SK-N-SH (cell line): Measurements from ENCODE around the gene SUFU. TPM values are rescaled to one million over a fixed set of nuclear protein-coding genes. Genes with fewer than 3 reads are reported as not detected.

Source experiments
- CTCF ChIA-PET: fragments of 300-600, 350-600 bp; formaldehyde crosslinking; extraction: SDS; loops from one replicate; lab custom pipeline; 2021; lab: Yijun Ruan, JAX
- POLR2A ChIA-PET: fragments of 350-600 bp; sonication (Branson Sonifier 250); formaldehyde crosslinking; extraction: SDS; loops from one replicate; lab custom pipeline; 2020; ENCODE audit warnings: antibody characterized with exemption, inconsistent platforms; lab: Yijun Ruan, JAX
- DNase-seq: peaks from one replicate; pipeline ENCODE4 v3.0.0; 2012
- H2AFZ ChIP-seq: fragments of 200-600 bp; sonication (generic); 2 replicates; pipeline ENCODE4 v1.8.1; 2016; ENCODE audit warnings: antibody characterized with exemption, mild to moderate bottlenecking, low read depth
- H3F3A ChIP-seq: fragments of 200-600 bp; sonication (generic); replicated peaks from 2 replicates; pipeline ENCODE3; 2016; ENCODE audit warnings: antibody characterized with exemption, mild to moderate bottlenecking; ENCODE audit not compliant: insufficient read depth
- H3K27ac ChIP-seq, 2 experiments: fragments of 200-500 bp in 1 of 2; fragments of 200-600 bp in 1 of 2; sonication (Bioruptor generic) in 1 of 2; sonication (generic), shearing (Covaris generic) in 1 of 2; 2 replicates each; pipeline versions ENCODE4 v1.5.1 to v1.6.1; 2014 to 2016; ENCODE audit warnings: low read depth in 2 of 2, inconsistent platforms in 1 of 2, low read length in 1 of 2, mild to moderate bottlenecking in 1 of 2, mixed read lengths in 1 of 2
- H3K27me3 ChIP-seq: fragments of 200-600 bp; sonication (generic), shearing (Covaris generic); 2 replicates; pipeline ENCODE4 v1.6.1; 2016; ENCODE audit warnings: mixed run types; ENCODE audit not compliant: insufficient read depth
- H3K36me3 ChIP-seq, 2 experiments: fragments of 200-500 bp in 1 of 2; fragments of 200-600 bp in 1 of 2; sonication (Bioruptor generic) in 1 of 2; sonication (generic) in 1 of 2; replicated peaks in 1 of 2; 2 replicates each; pipeline versions ENCODE3 to v1.5.1; 2014 to 2016; ENCODE audit warnings: low read length in 1 of 2, mild to moderate bottlenecking in 1 of 2; ENCODE audit not compliant: insufficient read depth in 2 of 2, control insufficient read depth in 1 of 2
- H3K4me1 ChIP-seq, 2 experiments: fragments of 200-500 bp in 1 of 2; fragments of 200-600 bp in 1 of 2; sonication (Bioruptor generic) in 1 of 2; sonication (generic), shearing (Covaris generic) in 1 of 2; 2 replicates each; pipeline versions ENCODE4 v1.5.1 to v1.6.1; 2014 to 2016; ENCODE audit warnings: low read depth in 1 of 2, low read length in 1 of 2, mixed run types in 1 of 2; ENCODE audit not compliant: insufficient read depth in 2 of 2, control insufficient read depth in 1 of 2
- H3K4me2 ChIP-seq: fragments of 200-600 bp; sonication (generic), shearing (Covaris generic); 2 replicates; pipeline ENCODE4 v1.6.1; 2017; ENCODE audit warnings: mixed run types
- H3K4me3 ChIP-seq, 2 experiments: fragments of 200-500 bp in 1 of 2; fragments of 200-600 bp in 1 of 2; sonication (Bioruptor generic) in 1 of 2; sonication (generic), shearing (Covaris generic) in 1 of 2; 2 replicates each; pipeline versions ENCODE4 v1.5.1 to v1.8.1; 2014 to 2016; ENCODE audit warnings: low read depth in 2 of 2, inconsistent platforms in 1 of 2, low read length in 1 of 2, mild to moderate bottlenecking in 1 of 2, mixed read lengths in 1 of 2, moderate library complexity in 1 of 2
- H3K79me2 ChIP-seq: fragments of 200-600 bp; sonication (generic); 2 replicates; pipeline ENCODE4 v1.8.1; 2017; ENCODE audit warnings: mild to moderate bottlenecking; ENCODE audit not compliant: insufficient read depth
- H3K9ac ChIP-seq: fragments of 200-600 bp; sonication (generic); 2 replicates; pipeline ENCODE4 v1.6.1; 2017; ENCODE audit warnings: mixed run types
- H3K9me2 ChIP-seq: fragments of 200-600 bp; sonication (generic); 2 replicates; pipeline ENCODE4 v1.6.1; 2017; ENCODE audit warnings: mixed run types
- H3K9me3 ChIP-seq: fragments of 200-600 bp; sonication (generic); 2 replicates; pipeline ENCODE4 v1.6.1; 2017; ENCODE audit warnings: mixed run types, mild to moderate bottlenecking, moderate library complexity
- H4K20me1 ChIP-seq: fragments of 200-600 bp; sonication (generic); 2 replicates; pipeline ENCODE4 v1.6.1; 2017; ENCODE audit warnings: mild to moderate bottlenecking, mixed run types; ENCODE audit not compliant: insufficient read depth
- CTCF ChIP-seq: fragments of 200-600 bp; sonication (generic); IDR thresholded peaks from 2 replicates; pipeline ENCODE4 v1.6.1; 2017; ENCODE audit warnings: antibody characterized with exemption, mild to moderate bottlenecking, moderate library complexity
- EP300 ChIP-seq, 2 experiments: IDR thresholded peaks; 2 replicates each; pipeline versions ENCODE4 v1.4.0 to v1.6.1; 2012; ENCODE audit warnings: borderline replicate concordance in 1 of 2, low read depth in 1 of 2, low read length in 1 of 2
- FOSL2 ChIP-seq: IDR thresholded peaks from 2 replicates; pipeline ENCODE4 v1.4.0; 2012; ENCODE audit warnings: low read depth, mild to moderate bottlenecking, moderate library complexity, borderline replicate concordance
- FOXJ3 ChIP-seq: sonication (generic); formaldehyde crosslinking; IDR thresholded peaks from 2 replicates; pipeline ENCODE4 v1.5.1; 2020; ENCODE audit warnings: mild to moderate bottlenecking, missing genetic modification reagents
- FOXM1 ChIP-seq: IDR thresholded peaks from 2 replicates; pipeline ENCODE4 v1.4.0; 2012; ENCODE audit warnings: low read depth, mild to moderate bottlenecking
- GABPA ChIP-seq: IDR thresholded peaks from 2 replicates; pipeline ENCODE4 v1.4.0; 2012; ENCODE audit warnings: low read depth, mild to moderate bottlenecking
- JUND ChIP-seq: IDR thresholded peaks from 2 replicates; pipeline ENCODE4 v1.4.0; 2012
- MEF2A ChIP-seq: IDR thresholded peaks from 2 replicates; pipeline ENCODE4 v1.4.0; 2012; ENCODE audit warnings: low read depth, borderline replicate concordance
- NFIC ChIP-seq: IDR thresholded peaks from 2 replicates; pipeline ENCODE4 v1.4.0; 2012; ENCODE audit warnings: borderline replicate concordance
- POLR2AphosphoS5 ChIP-seq: IDR thresholded peaks from 2 replicates; pipeline ENCODE4 v1.6.1; 2012; ENCODE audit warnings: low read depth, low read length
- RAD21 ChIP-seq: IDR thresholded peaks from 2 replicates; pipeline ENCODE4 v1.6.1; 2012; ENCODE audit warnings: mild to moderate bottlenecking, low read length
- REST ChIP-seq: IDR thresholded peaks from 2 replicates; pipeline ENCODE4 v1.6.1; 2012; ENCODE audit warnings: mild to moderate bottlenecking, low read depth, low read length, moderate library complexity
- RFX5 ChIP-seq: IDR thresholded peaks from 2 replicates; pipeline ENCODE4 v1.6.1; 2012; ENCODE audit warnings: mild to moderate bottlenecking, improper control_type of control experiment, low read length
- RXRA ChIP-seq: IDR thresholded peaks from 2 replicates; pipeline ENCODE4 v1.4.0; 2012; ENCODE audit warnings: low read depth, mild to moderate bottlenecking, borderline replicate concordance
- SIN3A ChIP-seq: IDR thresholded peaks from 2 replicates; pipeline ENCODE4 v1.6.1; 2012; ENCODE audit warnings: low read depth, mild to moderate bottlenecking, low read length, moderate library complexity, borderline replicate concordance
- TCF12 ChIP-seq: IDR thresholded peaks from 2 replicates; pipeline ENCODE4 v1.4.0; 2012
- USF1 ChIP-seq: IDR thresholded peaks from 2 replicates; pipeline ENCODE4 v1.4.0; 2012; ENCODE audit warnings: low read depth, borderline replicate concordance
- YY1 ChIP-seq: IDR thresholded peaks from 2 replicates; pipeline ENCODE4 v1.4.0; 2012; ENCODE audit warnings: low read depth, mild to moderate bottlenecking
- WGBS: methylation state at CpG from one replicate; pipeline ENCODE4 v1.1.6; 2017; ENCODE audit warnings: low lambda C conversion rate; 5-methylcytosine and 5-hydroxymethylcytosine counted together
- polyA plus RNA-seq, 3 experiments: library from polyadenylated mRNA; depleted of rRNA; stranded (reverse); fragments of >200 nt; gene quantifications; 2 replicates each; pipeline ENCODE4 v1.2.3, GENCODE V29; 2012
- TF ChIP-seq, protein P1 (sequence below): IDR thresholded peaks from 2 replicates; pipeline ENCODE4 v1.4.0; 2012; ENCODE audit warnings: low read depth, borderline replicate concordance

SUFU gene
- polyA plus RNA-seq, 1 of the 3 experiments (the other 2 are of a cell fraction) = 5.7 TPM

GRCh38 chr10:102679596-102679995 is 175.8 kb downstream of the SUFU start:
- H3K9ac ChIP-seq = no peak overlapping the region
- no peaks in the 10 kb centered on the region for H3K79me2 ChIP-seq
- no peaks in the 10 kb centered on the region for H4K20me1 ChIP-seq
- H3F3A ChIP-seq = peaks cover 11% of the 10 kb centered on the region
- peaks cover 4 to 8% of the 10 kb centered on the region in 2 experiments for H3K36me3 ChIP-seq
- no peak overlapping the region for H3K4me3 ChIP-seq
- H3K9me2 ChIP-seq = no peaks in the 10 kb centered on the region
- no peaks in the 10 kb centered on the region for H3K27me3 ChIP-seq
- DNase-seq = no peak
- CTCF ChIA-PET = interaction anchor here (0.9 to 12.9 kb wide), 13 partner anchors 9 to 286 kb away, joined by 3 to 123 read pairs (median 5); partner anchors contain the start of genes ARL3, CYP17A1, SFXN2 and TRIM8
- H2AFZ ChIP-seq = no peak overlapping the region
- POLR2A ChIA-PET = no interaction called here
- 100% methylated on average over 4 of the region's 4 CpGs for WGBS
- no peak for TF ChIP-seq FOXJ3
- H3K4me2 ChIP-seq = no peak overlapping the region
- peaks cover 20 to 45% of the 10 kb centered on the region in 2 experiments for H3K4me1 ChIP-seq
- H3K9me3 ChIP-seq = no peaks in the 10 kb centered on the region
- no peak overlapping the region for H3K27ac ChIP-seq

DNA sequence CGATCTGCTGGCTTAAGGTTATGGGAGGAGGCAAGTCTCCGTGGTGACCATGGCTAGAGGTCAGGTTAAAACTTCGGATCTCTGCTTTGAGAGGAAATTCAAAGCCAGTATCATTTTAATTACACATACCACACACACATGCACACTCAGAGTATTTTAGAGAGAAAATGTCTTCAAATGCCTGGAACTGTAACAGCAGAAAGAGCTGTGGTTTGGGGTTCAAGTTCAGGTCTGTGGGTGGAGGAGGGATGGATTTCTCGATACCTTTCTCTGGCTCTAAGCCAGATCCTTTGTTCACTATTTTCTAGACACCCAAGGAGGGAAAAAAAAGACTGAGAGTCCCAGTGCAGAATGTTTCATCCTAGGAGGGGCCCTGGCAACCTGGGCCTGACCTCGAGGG is 177.9 kb downstream of the SUFU start:
- Histone ChIP-seq H3K27ac (no peak overlapping the region), H3F3A (peaks cover 6% of the 10 kb centered on the region), H3K79me2 (no peaks in the 10 kb centered on the region), H4K20me1 (no peaks in the 10 kb centered on the region), H3K9me3 (no peaks in the 10 kb centered on the region), H3K4me3 (no peak overlapping the region), H3K9ac (no peak overlapping the region), H3K9me2 (no peaks in the 10 kb centered on the region), H3K36me3 (peaks cover 10 to 18% of the 10 kb centered on the region in 2 experiments), H3K4me2 (no peak overlapping the region), H3K27me3 (no peaks in the 10 kb centered on the region), H2AFZ (no peak overlapping the region), H3K4me1 (peaks cover 8 to 24% of the 10 kb centered on the region in 2 experiments)
- no peak for DNase-seq
- ChIA-PET CTCF (no interaction called here), POLR2A (no interaction called here)
- WGBS = 86% methylated on average over 4 of the region's 5 CpGs
- no peak for TF ChIP-seq GABPA
- no peak for TF ChIP-seq RXRA
- TF ChIP-seq MEF2A = no peak
- no peak for TF ChIP-seq JUND
- TF ChIP-seq CTCF = no peak
- TF ChIP-seq, protein P1, sequence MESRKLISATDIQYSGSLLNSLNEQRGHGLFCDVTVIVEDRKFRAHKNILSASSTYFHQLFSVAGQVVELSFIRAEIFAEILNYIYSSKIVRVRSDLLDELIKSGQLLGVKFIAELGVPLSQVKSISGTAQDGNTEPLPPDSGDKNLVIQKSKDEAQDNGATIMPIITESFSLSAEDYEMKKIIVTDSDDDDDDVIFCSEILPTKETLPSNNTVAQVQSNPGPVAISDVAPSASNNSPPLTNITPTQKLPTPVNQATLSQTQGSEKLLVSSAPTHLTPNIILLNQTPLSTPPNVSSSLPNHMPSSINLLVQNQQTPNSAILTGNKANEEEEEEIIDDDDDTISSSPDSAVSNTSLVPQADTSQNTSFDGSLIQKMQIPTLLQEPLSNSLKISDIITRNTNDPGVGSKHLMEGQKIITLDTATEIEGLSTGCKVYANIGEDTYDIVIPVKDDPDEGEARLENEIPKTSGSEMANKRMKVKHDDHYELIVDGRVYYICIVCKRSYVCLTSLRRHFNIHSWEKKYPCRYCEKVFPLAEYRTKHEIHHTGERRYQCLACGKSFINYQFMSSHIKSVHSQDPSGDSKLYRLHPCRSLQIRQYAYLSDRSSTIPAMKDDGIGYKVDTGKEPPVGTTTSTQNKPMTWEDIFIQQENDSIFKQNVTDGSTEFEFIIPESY = no peak
- TF ChIP-seq FOXM1 = no peak
- TF ChIP-seq RFX5 = no peak
- TF ChIP-seq FOXJ3 = no peak
- TF ChIP-seq POLR2AphosphoS5 = no peak
- TF ChIP-seq SIN3A = no peak
- TF ChIP-seq NFIC = no peak
- TF ChIP-seq REST = no peak
- TF ChIP-seq YY1 = no peak
- TF ChIP-seq TCF12 = no peak
- no peak for TF ChIP-seq RAD21
- TF ChIP-seq EP300 (IDR thresholded peaks at IDR 0.05; ENCODE audit: borderline replicate concordance in 1 of 2, low read depth in 1 of 2, low read length in 1 of 2) = no peak
- no peak for TF ChIP-seq USF1
- TF ChIP-seq FOSL2 = no peak
